ENCODE data around the gene LVRN.
"Not testable (repeated sequence)": the region's sequence is repeated elsewhere in the genome, so short reads cannot be mapped to it uniquely, and the experiment has no call there.

Gene LVRN

GRCh38 chr5:115962239-115962564, at the start of gene LVRN:
Gene LVRN (plus strand): TSS chr5:115962475. CDS start chr5:115962618, 143 bp downstream.
- DNase-seq: no peak

- DNase-seq: not testable (repeated sequence)
These were observed 48.5 kb upstream of the LVRN start for GRCh38 chr5:115913623-115914400.

- no peak for DNase-seq
These were observed 42.0 kb upstream of the LVRN start for GRCh38 chr5:115920171-115920725.

- peak; percentile 6 for DNase-seq
These were observed 33.5 kb upstream of the LVRN start for GRCh38 chr5:115928578-115929407.

GRCh38 chr5:115930171-115930570, 32.1 kb upstream of the LVRN start:
- peak; percentile 1 for DNase-seq

GRCh38 chr5:115930630-115931337, 31.5 kb upstream of the LVRN start:
- DNase-seq: peak; percentile 3

- DNase-seq: peak; percentile 7
These were observed 29.3 kb upstream of the LVRN start for GRCh38 chr5:115932991-115933390.

GRCh38 chr5:115934388-115934974, 27.8 kb upstream of the LVRN start:
- no peak for DNase-seq

- no peak for DNase-seq
These were observed 26.2 kb upstream of the LVRN start for GRCh38 chr5:115936031-115936430.

- peak; percentile 7 for DNase-seq
These were observed 23.2 kb upstream of the LVRN start for GRCh38 chr5:115939059-115939458.

- DNase-seq: no peak
These were observed 22.0 kb upstream of the LVRN start for GRCh38 chr5:115940080-115940810.

GRCh38 chr5:115941051-115941675, 21.1 kb upstream of the LVRN start:
- peak; percentile 99 for DNase-seq

GRCh38 chr5:115944501-115944900, 17.8 kb upstream of the LVRN start:
- DNase-seq: no peak

GRCh38 chr5:115946655-115947054, 15.6 kb upstream of the LVRN start:
- peak; percentile 12 for DNase-seq

GRCh38 chr5:115947260-115947659, 15.0 kb upstream of the LVRN start:
- no peak for DNase-seq

- no peak for DNase-seq
These were observed 14.2 kb upstream of the LVRN start for GRCh38 chr5:115948091-115948534.

GRCh38 chr5:115949096-115949495, 13.2 kb upstream of the LVRN start:
- DNase-seq: peak; percentile 28

GRCh38 chr5:115952588-115952987, 9.7 kb upstream of the LVRN start:
- no peak for DNase-seq

- DNase-seq: no peak
These were observed 8.1 kb upstream of the LVRN start for GRCh38 chr5:115954144-115954543.

- DNase-seq: no peak
These were observed 5.3 kb upstream of the LVRN start for GRCh38 chr5:115956957-115957356.
